HUES64 (cell line): ENCODE results near the gene CCNB2.
A peak's percentile ranks its signal among the peaks of the same experiment; 100 is the strongest.
"Not testable (repeated sequence)": the region's sequence is repeated elsewhere in the genome, so short reads cannot be mapped to it uniquely, and the experiment has no call there.

ENCODE experiments used
- H3K27ac ChIP-seq: 2 replicates; pipeline ENCODE4 v1.7.0; 2013; ENCODE audit warnings: low read depth, low read length, inconsistent platforms
- H3K27me3 ChIP-seq: 2 replicates; pipeline ENCODE4 v1.6.1; 2013; ENCODE audit warnings: mild to moderate bottlenecking, low read length; ENCODE audit not compliant: insufficient read depth
- H3K36me3 ChIP-seq: 2 replicates; pipeline ENCODE4 v1.6.1; 2013; ENCODE audit warnings: mild to moderate bottlenecking, low read length; ENCODE audit not compliant: insufficient read depth
- H3K4me1 ChIP-seq: 2 replicates; pipeline ENCODE4 v1.6.1; 2013; ENCODE audit warnings: mild to moderate bottlenecking, low read length, moderate library complexity; ENCODE audit not compliant: insufficient read depth
- H3K4me3 ChIP-seq: 2 replicates; pipeline ENCODE4 v1.5.1; 2013; ENCODE audit warnings: mild to moderate bottlenecking, low read length, moderate library complexity
- H3K9ac ChIP-seq: 2 replicates; pipeline ENCODE4 v1.6.1; 2013; ENCODE audit warnings: mild to moderate bottlenecking, low read depth, low read length
- H3K9me3 ChIP-seq: 2 replicates; pipeline ENCODE4 v1.6.1; 2013; ENCODE audit warnings: low read depth, low read length; ENCODE audit not compliant: insufficient read depth
- WGBS: fragments of 150-250, 120-280 bp; methylation state at CpG from one replicate; pipeline ENCODE4 v1.1.7; 2013; ENCODE audit warnings: missing lambda C conversion rate; 5-methylcytosine and 5-hydroxymethylcytosine counted together

The CCNB2 gene

DNA sequence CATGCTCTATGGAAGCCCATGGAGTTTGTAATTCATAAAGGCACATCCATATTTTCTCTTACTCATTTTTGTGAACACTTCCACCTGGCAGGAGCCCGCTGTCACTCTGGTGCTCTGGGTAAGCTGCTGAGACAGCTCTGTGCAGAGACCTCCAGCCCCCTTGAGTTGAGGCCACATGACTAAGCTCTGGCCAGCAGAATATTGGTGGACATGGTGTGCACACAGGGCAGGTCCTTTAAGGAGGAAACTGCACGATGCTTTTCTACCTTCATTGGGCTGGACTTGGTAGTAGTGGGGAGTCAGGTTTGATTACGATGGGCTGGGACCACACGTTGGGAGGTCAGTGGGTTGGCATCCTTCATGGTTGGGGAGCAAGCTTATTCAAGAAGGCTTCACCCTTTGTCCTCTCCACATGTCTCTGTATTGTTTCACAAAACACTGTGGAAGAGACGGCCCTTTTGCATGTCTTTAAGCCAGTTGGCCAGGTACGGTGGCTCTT lies 29.0 kb downstream of the CCNB2 start:
- Histone ChIP-seq H3K9ac (no peak overlapping the region), H3K4me3 (no peak overlapping the region), H3K27me3 (no peaks in the 10 kb centered on the region), H3K36me3 (peaks cover 94% of the 10 kb centered on the region), H3K27ac (no peak overlapping the region), H3K4me1 (no peaks in the 10 kb centered on the region), H3K9me3 (0 out of 2 replicates have a peak, but pooled peaks cover 4% of the 10 kb centered on the region)
- 92% methylated on average over 6 of the region's 6 CpGs for WGBS

DNA sequence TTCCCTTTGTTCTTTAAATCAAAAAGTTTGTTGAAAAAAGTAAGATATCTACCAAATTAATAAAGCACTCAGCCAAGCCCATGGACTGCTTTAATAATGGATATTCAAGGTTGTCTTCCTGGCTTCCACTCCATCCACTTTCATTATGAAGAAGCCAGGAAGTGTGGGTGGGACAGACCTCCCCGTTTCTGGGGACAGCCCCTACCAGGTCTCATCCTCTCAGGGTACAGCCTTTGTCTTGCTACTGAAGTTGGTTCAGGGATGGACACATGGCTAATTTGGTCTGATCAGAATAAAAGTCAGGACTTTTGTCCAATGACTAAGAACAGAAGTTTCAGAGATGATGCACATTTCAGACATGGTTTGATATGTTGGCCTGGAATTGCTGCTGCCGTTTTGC lies 32.6 kb downstream of the CCNB2 start:
- Histone ChIP-seq H3K9ac (no peak overlapping the region), H3K36me3 (peaks cover 88% of the 10 kb centered on the region)
- WGBS: 71% methylated on average over 2 of the region's 2 CpGs

DNA sequence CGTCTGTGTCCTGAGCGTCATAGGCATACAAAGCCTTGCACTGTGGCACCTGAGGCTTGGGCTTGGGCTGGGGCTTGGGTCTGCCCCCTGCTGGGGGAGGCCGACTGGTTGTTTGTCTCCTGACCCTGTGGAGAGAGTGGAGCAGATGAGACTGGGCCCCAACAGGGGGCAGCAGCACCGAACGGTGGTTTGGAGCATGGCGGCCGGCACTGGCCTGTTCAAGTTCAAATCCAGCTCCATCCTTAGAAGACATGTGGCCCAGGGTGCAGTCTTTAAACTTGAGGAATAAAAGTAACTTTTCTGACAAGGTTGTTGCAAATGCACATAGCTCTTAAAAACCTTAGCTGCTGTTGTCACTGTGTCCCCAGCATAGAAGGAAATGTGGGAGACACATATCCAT lies 33.3 kb downstream of the CCNB2 start:
- Histone ChIP-seq H3K4me1 (no peaks in the 10 kb centered on the region), H3K9me3 (no peaks in the 10 kb centered on the region), H3K4me3 (no peak overlapping the region), H3K27ac (no peak overlapping the region), H3K36me3 (peaks cover 85% of the 10 kb centered on the region), H3K9ac (no peak overlapping the region), H3K27me3 (no peaks in the 10 kb centered on the region)
- WGBS: 78% methylated on average over 7 of the region's 7 CpGs

More for the DNA sequence above, 32.6 kb downstream of the CCNB2 start:
- no peak overlapping the region for H3K4me3 ChIP-seq
- no peak overlapping the region for H3K27ac ChIP-seq
- no peaks in the 10 kb centered on the region for H3K4me1 ChIP-seq
- H3K27me3 ChIP-seq: no peaks in the 10 kb centered on the region
- H3K9me3 ChIP-seq: no peaks in the 10 kb centered on the region

DNA sequence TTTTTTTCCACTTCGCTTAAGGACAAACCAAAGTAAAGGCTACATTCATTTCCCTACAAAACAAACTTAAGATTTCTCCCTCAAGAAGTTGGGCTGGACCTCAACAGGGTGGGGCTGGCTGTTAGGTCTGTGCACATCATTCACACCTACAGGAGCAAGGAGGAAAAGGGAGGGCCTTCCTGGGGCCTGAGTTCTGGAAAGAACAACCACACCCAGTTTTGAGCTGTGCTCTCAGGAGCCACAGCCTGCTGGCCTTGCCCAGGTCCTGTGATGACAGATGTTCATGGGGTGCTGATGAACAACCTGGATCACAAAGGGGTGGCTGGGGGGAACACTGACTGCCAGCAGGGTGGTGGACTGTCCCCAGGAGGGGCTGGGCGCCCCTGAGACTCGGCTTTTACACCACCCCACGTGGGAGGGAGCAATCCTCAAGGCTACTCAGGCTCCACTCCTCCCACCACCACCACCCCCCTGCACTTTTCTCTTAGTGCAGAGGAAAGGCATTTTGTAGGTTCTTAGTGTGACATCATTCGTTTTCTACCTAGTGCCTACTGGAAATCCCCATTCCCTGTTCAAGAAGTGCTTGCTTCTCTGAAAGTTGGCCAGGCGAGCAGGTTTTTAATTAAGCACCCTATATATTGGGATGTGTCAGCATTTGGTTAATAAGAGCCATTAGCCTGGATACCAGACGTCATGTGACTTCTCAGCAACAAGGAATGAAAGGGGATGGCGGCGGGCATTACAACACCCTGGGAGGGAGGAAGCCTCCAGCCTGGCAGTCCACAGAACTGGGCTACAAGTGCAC lies 35.7 kb downstream of the CCNB2 start:
- H3K27me3 ChIP-seq: no peaks in the 10 kb centered on the region
- no peak overlapping the region for H3K27ac ChIP-seq
- H3K9me3 ChIP-seq: no peaks in the 10 kb centered on the region
- no peak overlapping the region for H3K9ac ChIP-seq
- H3K4me3 ChIP-seq: no peak overlapping the region
- H3K36me3 ChIP-seq: peaks cover 73% of the 10 kb centered on the region
- no peaks in the 10 kb centered on the region for H3K4me1 ChIP-seq
- 88% methylated on average over 9 of the region's 9 CpGs for WGBS

DNA sequence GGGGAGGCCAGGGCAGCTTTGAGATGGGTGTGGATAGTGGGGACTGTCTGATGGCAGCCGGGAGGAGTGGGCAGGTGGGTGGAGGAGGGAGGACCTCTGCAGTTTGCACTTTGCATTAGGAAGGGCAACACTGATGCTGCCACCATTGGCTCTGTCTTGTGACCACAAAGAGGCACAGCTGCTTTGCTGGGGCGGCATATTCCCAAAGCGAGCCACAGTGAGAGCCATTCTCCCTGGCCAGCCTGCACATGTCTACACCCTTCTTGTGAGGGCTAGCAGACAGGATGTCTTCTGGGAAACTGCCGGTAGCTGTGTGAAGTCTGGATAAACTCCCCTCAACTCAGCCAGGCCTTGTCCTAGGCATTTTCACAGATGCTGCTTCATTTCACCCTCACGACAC lies 38.3 kb downstream of the CCNB2 start:
- Histone ChIP-seq H3K4me3 (no peak overlapping the region), H3K36me3 (peaks cover 64% of the 10 kb centered on the region), H3K27ac (no peak overlapping the region), H3K9ac (no peak overlapping the region), H3K4me1 (peaks cover 9% of the 10 kb centered on the region), H3K27me3 (no peaks in the 10 kb centered on the region), H3K9me3 (no peaks in the 10 kb centered on the region)
- 97% methylated on average over 5 of the region's 5 CpGs for WGBS

DNA sequence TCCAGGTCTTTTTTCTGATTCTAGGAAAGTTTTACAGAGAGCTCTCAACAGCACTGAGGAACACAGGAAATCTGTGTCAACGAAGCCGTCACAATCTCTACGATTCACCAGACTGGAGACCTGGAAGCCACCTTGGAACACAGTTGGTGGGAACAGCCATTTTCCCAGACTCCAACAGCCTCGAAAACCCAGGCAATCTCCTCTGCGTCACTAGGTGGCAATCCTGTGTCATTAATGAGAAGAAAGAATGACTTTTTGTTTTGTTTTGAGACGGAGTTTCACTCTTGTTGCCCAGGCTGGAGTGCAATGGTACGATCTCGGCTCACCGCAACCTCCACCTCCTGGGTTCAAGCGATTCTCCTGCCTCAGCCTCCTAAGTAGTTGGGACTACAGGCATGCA lies 39.6 kb downstream of the CCNB2 start:
- not testable (repeated sequence) for H3K9ac ChIP-seq, H3K27ac ChIP-seq, H3K9me3 ChIP-seq, H3K4me3 ChIP-seq, H3K27me3 ChIP-seq
- peaks cover 62% of the 10 kb centered on the region for H3K36me3 ChIP-seq
- 97% methylated on average over 6 of the region's 10 CpGs for WGBS
- H3K4me1 ChIP-seq: peaks cover 15% of the 10 kb centered on the region

DNA sequence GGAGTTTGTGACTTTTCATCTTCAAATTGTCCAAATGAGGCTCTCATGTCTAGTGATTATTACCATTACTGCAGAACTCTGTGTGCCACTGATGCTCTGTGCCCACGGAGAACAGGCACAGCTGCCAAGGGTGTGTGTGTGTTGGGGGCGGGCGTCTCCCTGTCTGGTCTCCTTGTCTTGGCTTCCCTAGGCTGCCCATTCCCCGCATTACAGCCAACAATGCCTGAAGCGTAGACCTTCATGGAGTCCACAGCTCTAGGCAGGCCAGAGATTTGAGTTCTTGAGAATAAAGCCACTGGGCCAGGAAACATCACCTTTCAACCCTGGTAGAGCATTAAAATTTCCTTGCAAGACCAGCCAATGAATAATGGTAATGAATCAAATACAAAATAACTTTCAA lies 42.7 kb downstream of the CCNB2 start:
- H3K4me3 ChIP-seq: no peak overlapping the region
- H3K27me3 ChIP-seq: no peaks in the 10 kb centered on the region
- H3K4me1 ChIP-seq: peaks cover 15% of the 10 kb centered on the region
- H3K9me3 ChIP-seq: no peaks in the 10 kb centered on the region
- no peak overlapping the region for H3K9ac ChIP-seq
- peaks cover 66% of the 10 kb centered on the region for H3K36me3 ChIP-seq
- 90% methylated on average over 5 of the region's 5 CpGs for WGBS
- H3K27ac ChIP-seq: peak overlapping the region; percentile 79

DNA sequence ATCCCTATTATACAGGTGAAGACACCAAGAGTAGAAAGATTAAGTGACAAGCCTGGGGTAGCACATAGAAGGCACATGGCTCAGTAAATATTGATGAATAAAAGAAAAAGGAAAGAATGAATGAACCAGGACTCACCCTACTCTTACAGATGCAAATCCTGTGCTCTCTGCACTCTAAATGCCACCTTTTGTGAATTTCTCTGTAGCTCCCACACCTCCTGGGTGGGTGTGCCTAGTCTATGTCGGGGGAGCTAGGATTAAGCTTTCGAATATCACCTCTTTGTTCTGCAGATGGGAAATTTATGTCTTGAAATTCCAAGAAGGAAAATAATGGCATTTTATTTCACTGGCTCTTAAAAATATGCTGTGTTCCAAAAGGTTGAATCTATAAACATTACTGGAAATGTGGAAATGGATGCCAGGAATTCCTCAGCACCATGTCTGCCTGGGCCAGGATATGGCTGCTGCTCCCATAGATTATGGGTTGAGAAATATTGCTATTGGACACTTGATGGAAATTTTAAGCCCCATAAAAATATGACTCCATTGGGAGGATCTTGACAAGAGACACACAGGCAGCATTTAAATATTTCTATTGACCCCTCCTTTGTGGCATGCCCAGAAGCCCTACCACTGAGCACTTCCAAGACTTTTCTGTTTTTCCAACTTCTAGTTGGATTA lies 43.3 kb downstream of the CCNB2 start:
- H3K27me3 ChIP-seq: no peaks in the 10 kb centered on the region
- no peaks in the 10 kb centered on the region for H3K9me3 ChIP-seq
- no peak overlapping the region for H3K4me3 ChIP-seq
- whole genome bisulfite sequencing: 51% methylated on average over 2 of the region's 2 CpGs
- H3K9ac ChIP-seq: no peak overlapping the region
- H3K4me1 ChIP-seq: peaks cover 15% of the 10 kb centered on the region
- peak overlapping the region; percentile 79 for H3K27ac ChIP-seq
- H3K36me3 ChIP-seq: peaks cover 68% of the 10 kb centered on the region

DNA sequence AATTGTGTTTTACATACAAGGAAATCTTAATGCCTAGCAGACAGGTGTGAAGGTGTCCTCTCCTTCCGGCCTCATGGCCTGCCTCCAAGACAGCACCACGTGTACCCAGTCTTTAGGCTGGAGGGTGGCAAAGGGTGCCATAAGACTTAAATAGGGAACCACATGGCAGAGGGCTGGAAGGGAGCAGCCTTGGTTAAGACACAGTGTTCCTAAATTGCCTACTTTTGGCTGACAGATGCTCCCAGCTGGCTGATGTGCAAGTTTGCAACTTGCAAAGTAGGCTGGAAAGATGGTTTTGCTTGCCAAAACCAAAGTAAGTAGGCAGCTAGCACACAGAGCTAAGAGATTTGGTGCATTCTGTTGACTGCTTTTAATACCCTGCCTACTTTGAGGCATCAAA lies 45.2 kb downstream of the CCNB2 start:
- WGBS: 93% methylated on average over 2 of the region's 2 CpGs
- Histone ChIP-seq H3K27me3 (no peaks in the 10 kb centered on the region), H3K36me3 (peaks cover 78% of the 10 kb centered on the region)

DNA sequence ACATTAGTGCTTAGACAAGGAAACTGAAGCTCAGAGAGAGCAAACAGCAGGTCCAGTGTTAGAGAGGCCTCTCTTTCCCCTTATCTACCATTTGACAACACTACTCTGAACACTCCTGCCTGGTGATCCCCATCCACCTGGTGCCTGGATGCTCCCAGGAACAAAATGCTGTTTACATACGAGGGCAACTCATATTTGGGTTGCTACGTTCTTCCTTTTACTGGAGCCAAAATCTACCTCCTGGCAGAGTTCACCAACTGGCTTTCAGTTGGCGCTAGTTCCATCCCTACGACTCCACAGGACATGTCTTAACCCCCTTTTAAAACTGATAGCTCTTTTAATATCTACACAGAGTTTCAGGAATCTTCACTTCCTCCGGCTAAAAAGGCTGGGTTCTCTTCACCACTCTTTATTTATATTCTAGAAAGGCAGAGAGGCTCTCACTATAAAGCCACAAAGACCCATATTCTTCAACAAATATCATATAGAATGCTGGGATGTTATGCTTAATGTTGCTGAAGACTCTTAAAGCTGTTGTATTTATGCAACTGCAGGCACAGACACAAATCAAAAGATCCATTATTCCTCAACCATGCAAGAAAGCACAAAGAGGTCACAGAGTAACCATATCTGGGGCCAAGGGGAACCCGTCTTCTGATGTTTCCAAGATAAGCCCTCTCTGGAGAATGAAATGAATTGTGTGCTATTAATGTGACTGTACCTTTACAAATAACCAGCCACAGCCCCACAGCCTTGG lies 47.9 kb downstream of the CCNB2 start:
- H3K36me3 ChIP-seq: peaks cover 83% of the 10 kb centered on the region
- H3K27me3 ChIP-seq: no peaks in the 10 kb centered on the region
- no peaks in the 10 kb centered on the region for H3K9me3 ChIP-seq
- no peak overlapping the region for H3K27ac ChIP-seq
- 94% methylated on average over 6 of the region's 6 CpGs for WGBS
- H3K4me3 ChIP-seq: no peak overlapping the region
- H3K4me1 ChIP-seq: peaks cover 10% of the 10 kb centered on the region
- no peak overlapping the region for H3K9ac ChIP-seq

More for the DNA sequence above, 45.2 kb downstream of the CCNB2 start:
- Histone ChIP-seq H3K9ac (no peak overlapping the region), H3K9me3 (no peaks in the 10 kb centered on the region), H3K4me3 (no peak overlapping the region), H3K27ac (no peak overlapping the region), H3K4me1 (peaks cover 15% of the 10 kb centered on the region)

DNA sequence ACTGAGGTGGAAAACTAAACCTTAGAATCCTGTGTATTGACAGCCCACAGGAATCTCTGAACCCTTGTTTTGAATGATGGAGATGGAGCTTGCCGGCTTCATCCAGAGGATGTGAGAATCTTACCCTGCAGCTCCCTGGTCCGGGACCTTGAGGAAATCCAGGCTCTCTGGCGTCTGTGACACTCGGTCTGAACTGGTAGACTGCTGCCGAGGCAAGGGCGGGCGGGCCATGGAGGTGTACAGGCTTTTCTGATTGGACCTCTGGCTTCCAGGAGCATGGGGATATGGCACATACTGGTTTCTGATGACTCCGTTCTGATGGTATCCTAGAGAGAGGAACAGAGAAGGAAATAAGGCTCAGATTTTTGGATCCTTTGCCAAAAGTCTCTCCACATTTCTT lies 48.5 kb downstream of the CCNB2 start:
- Histone ChIP-seq H3K4me3 (no peak overlapping the region), H3K4me1 (peaks cover 4% of the 10 kb centered on the region), H3K9ac (no peak overlapping the region), H3K27me3 (no peaks in the 10 kb centered on the region), H3K27ac (no peak overlapping the region), H3K9me3 (no peaks in the 10 kb centered on the region), H3K36me3 (peaks cover 88% of the 10 kb centered on the region)
- 93% methylated on average over 8 of the region's 8 CpGs for WGBS
